Keratinocyte (primary cell): ENCODE measurements around the gene KCNH1. TPM values are rescaled to one million over a fixed set of nuclear protein-coding genes. Genes with fewer than 3 reads are reported as not detected.

ENCODE experiments used
- DNase-seq: peaks from one replicate; pipeline ENCODE4 v3.0.0-alpha.2; 2011; ENCODE audit warnings: low read depth, missing footprints, low spot score
- FAIRE-seq: peaks from 2 replicates; lab custom pipeline; 2011; peaks lifted over from hg19 to GRCh38; lab: Jason Lieb, UNC
- H2AFZ ChIP-seq: 2 replicates; pipeline ENCODE4 v1.6.0; 2012; ENCODE audit warnings: low read length, control low read depth, inconsistent platforms; ENCODE audit not compliant: control insufficient read depth
- H3K27ac ChIP-seq: 2 replicates; pipeline ENCODE4 v1.5.1; 2011; ENCODE audit warnings: low read length; ENCODE audit not compliant: control insufficient read depth, insufficient read depth
- H3K27me3 ChIP-seq: 3 replicates; pipeline ENCODE4 v1.6.0; 2011; ENCODE audit warnings: low read length; ENCODE audit not compliant: control insufficient read depth, insufficient read depth; ENCODE audit errors: extremely low read depth
- H3K36me3 ChIP-seq, 2 experiments: 2 replicates in 1 of 2; 3 replicates in 1 of 2; pipeline ENCODE4 v1.5.1; 2011; ENCODE audit warnings: low read length in 2 of 2, mild to moderate bottlenecking in 1 of 2; ENCODE audit not compliant: control insufficient read depth in 2 of 2, insufficient read depth in 2 of 2; ENCODE audit errors: extremely low read depth in 1 of 2
- H3K4me1 ChIP-seq: 3 replicates; pipeline ENCODE4 v1.5.1; 2011; ENCODE audit warnings: low read length; ENCODE audit not compliant: control insufficient read depth, insufficient read depth; ENCODE audit errors: extremely low read depth
- H3K4me2 ChIP-seq: 3 replicates; pipeline ENCODE4 v1.6.0; 2011; ENCODE audit warnings: low read depth, low read length; ENCODE audit not compliant: control insufficient read depth, insufficient read depth; ENCODE audit errors: extremely low read depth
- H3K4me3 ChIP-seq, 3 experiments: fragments of 200-600 bp in 1 of 3; sonication (generic) in 1 of 3; 2 replicates in 2 of 3; 3 replicates in 1 of 3; pipeline ENCODE4 v1.5.1; 2011 to 2016; ENCODE audit warnings: low read length in 3 of 3, mild to moderate bottlenecking in 3 of 3, control low read depth in 2 of 3, inconsistent platforms in 1 of 3, low read depth in 1 of 3, mixed read lengths in 1 of 3, mixed run types in 1 of 3, moderate library complexity in 1 of 3; ENCODE audit not compliant: control insufficient read depth in 2 of 3, insufficient read depth in 2 of 3; ENCODE audit errors: extremely low read depth in 1 of 3
- H3K79me2 ChIP-seq: 2 replicates; pipeline ENCODE4 v1.6.0; 2012; ENCODE audit warnings: low read length; ENCODE audit not compliant: control insufficient read depth, insufficient read depth
- H3K9ac ChIP-seq: 3 replicates; pipeline ENCODE4 v1.6.0; 2011; ENCODE audit warnings: low read length; ENCODE audit not compliant: control insufficient read depth, insufficient read depth; ENCODE audit errors: extremely low read depth
- H3K9me1 ChIP-seq: 3 replicates; pipeline ENCODE4 v1.6.0; 2011; ENCODE audit warnings: low read length; ENCODE audit not compliant: control insufficient read depth, insufficient read depth; ENCODE audit errors: extremely low read depth
- H3K9me3 ChIP-seq: 2 replicates; pipeline ENCODE4 v1.5.1; 2012; ENCODE audit warnings: low read depth, low read length; ENCODE audit not compliant: control insufficient read depth
- H4K20me1 ChIP-seq: 3 replicates; pipeline ENCODE4 v1.6.0; 2011; ENCODE audit warnings: low read length; ENCODE audit not compliant: control insufficient read depth, insufficient read depth; ENCODE audit errors: extremely low read depth
- EZH2 ChIP-seq: IDR thresholded peaks from one replicate; pipeline ENCODE4 v1.6.1; 2012; ENCODE audit warnings: inconsistent platforms, mild to moderate bottlenecking, low read length, moderate library complexity
- dilution Hi-C: fragments of 300-500 bp; cut with MboI; formaldehyde crosslinking; loops from one replicate; pipeline ENCODE4 v1.7.0; 2020; ENCODE audit warnings: low sequenced_read_pairs; ENCODE audit not compliant: extremely low pct_ligation_motif_present
- polyA plus RNA-seq, 5 experiments: library from polyadenylated mRNA; depleted of rRNA in 3 of 5; stranded (reverse) in 3 of 5; stranded (forward) in 1 of 5; unstranded in 1 of 5; fragments of >200 nt; gene quantifications; 1 replicate in 1 of 5; 2 replicates in 3 of 5; 3 replicates in 1 of 5; pipeline versions ENCODE4 v1.2.1 to v1.2.3, GENCODE V29; 2011 to 2012; ENCODE audit warnings: missing spikeins in 2 of 5, low read depth in 1 of 5, low replicate concordance in 1 of 5
- TF ChIP-seq, protein P1 (sequence below), 3 experiments: IDR thresholded peaks in 1 of 3; conservative IDR thresholded peaks in 1 of 3; optimal IDR thresholded peaks in 1 of 3; 2 replicates in 2 of 3; 3 replicates in 1 of 3; pipeline versions ENCODE3 to v1.5.1; 2011; ENCODE audit warnings: low read length in 3 of 3, mild to moderate bottlenecking in 3 of 3, moderate library complexity in 2 of 3, control low read depth in 1 of 3, inconsistent platforms in 1 of 3; ENCODE audit not compliant: insufficient read depth in 2 of 3; ENCODE audit errors: extremely low read depth in 1 of 3

KCNH1 gene
- polyA plus RNA-seq, 1 donor (not counting 4 experiments of a cell fraction or from before 2014, with no cell fraction given) = not detected

DNA sequence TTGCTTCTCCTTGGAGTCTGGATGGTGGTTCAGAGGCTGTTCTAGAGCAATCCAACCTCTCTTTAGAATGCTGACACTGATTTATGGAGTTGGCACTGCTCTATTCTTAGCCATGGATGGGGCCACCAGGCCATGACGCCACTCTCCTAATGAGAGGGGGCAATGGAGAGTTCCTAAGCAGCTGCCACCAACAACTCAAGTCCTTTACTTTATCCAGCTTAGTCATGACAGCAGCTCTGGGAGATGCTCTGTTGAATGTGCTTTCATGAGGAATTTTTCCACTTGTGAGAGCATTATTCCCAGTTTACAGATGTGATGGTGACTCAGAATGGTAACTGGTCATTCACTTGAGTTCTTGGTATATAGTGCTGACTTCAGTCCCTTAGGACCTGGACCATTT, 438.9 kb downstream of the KCNH1 start:
- no peaks in the 10 kb centered on the region for H3K4me1 ChIP-seq
- dilution Hi-C loops = no loop called here
- H3K27me3 ChIP-seq = no peaks in the 10 kb centered on the region
- no peak for FAIRE-seq
- no peaks in the 10 kb centered on the region for H3K9me3 ChIP-seq
- no peaks in the 10 kb centered on the region for H3K9me1 ChIP-seq
- no peak overlapping the region for H3K9ac ChIP-seq
- H2AFZ ChIP-seq = no peak overlapping the region
- H3K79me2 ChIP-seq = no peaks in the 10 kb centered on the region
- TF ChIP-seq EZH2 = no peak
- TF ChIP-seq, protein P1, sequence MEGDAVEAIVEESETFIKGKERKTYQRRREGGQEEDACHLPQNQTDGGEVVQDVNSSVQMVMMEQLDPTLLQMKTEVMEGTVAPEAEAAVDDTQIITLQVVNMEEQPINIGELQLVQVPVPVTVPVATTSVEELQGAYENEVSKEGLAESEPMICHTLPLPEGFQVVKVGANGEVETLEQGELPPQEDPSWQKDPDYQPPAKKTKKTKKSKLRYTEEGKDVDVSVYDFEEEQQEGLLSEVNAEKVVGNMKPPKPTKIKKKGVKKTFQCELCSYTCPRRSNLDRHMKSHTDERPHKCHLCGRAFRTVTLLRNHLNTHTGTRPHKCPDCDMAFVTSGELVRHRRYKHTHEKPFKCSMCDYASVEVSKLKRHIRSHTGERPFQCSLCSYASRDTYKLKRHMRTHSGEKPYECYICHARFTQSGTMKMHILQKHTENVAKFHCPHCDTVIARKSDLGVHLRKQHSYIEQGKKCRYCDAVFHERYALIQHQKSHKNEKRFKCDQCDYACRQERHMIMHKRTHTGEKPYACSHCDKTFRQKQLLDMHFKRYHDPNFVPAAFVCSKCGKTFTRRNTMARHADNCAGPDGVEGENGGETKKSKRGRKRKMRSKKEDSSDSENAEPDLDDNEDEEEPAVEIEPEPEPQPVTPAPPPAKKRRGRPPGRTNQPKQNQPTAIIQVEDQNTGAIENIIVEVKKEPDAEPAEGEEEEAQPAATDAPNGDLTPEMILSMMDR (optimal IDR thresholded peaks at IDR 0.05 in 1 of 3, IDR thresholded peaks at IDR 0.05 in 1 of 3, conservative IDR thresholded peaks at IDR 0.05 in 1 of 3; ENCODE audit: extremely low read depth in 1 of 3, insufficient read depth in 2 of 3, low read length in 3 of 3) = no peak
- H3K4me3 ChIP-seq = no peak overlapping the region
- no peaks in the 10 kb centered on the region for H3K36me3 ChIP-seq
- no peak overlapping the region for H3K27ac ChIP-seq
- H3K4me2 ChIP-seq = no peak overlapping the region
- DNase-seq = no peak
- no peaks in the 10 kb centered on the region for H4K20me1 ChIP-seq

GRCh38 chr1:210692796-210693195, 441.2 kb downstream of the KCNH1 start:
- H3K4me1 ChIP-seq = no peaks in the 10 kb centered on the region
- no peak overlapping the region for H2AFZ ChIP-seq
- no peak for DNase-seq
- H3K36me3 ChIP-seq = no peaks in the 10 kb centered on the region
- no peak for TF ChIP-seq EZH2
- TF ChIP-seq, protein P1 (optimal IDR thresholded peaks at IDR 0.05 in 1 of 3, IDR thresholded peaks at IDR 0.05 in 1 of 3, conservative IDR thresholded peaks at IDR 0.05 in 1 of 3; ENCODE audit: extremely low read depth in 1 of 3, insufficient read depth in 2 of 3, low read length in 3 of 3) = no peak
- no peak overlapping the region for H3K4me3 ChIP-seq
- no peaks in the 10 kb centered on the region for H4K20me1 ChIP-seq
- no peak overlapping the region for H3K4me2 ChIP-seq
- dilution Hi-C loops = no loop called here
- no peak for FAIRE-seq
- no peaks in the 10 kb centered on the region for H3K79me2 ChIP-seq
- H3K9me3 ChIP-seq = no peaks in the 10 kb centered on the region
- H3K27ac ChIP-seq = no peak overlapping the region
- no peaks in the 10 kb centered on the region for H3K9me1 ChIP-seq
- H3K9ac ChIP-seq = no peak overlapping the region
- H3K27me3 ChIP-seq = no peaks in the 10 kb centered on the region
